B cell (primary cell): Measurements from ENCODE around the gene ATAT1. TPM values are rescaled to one million over a fixed set of nuclear protein-coding genes. Genes with fewer than 3 reads are reported as not detected.

ENCODE experiments used
- ATAC-seq: fragments of 200-7000 bp; cut with Tn5 transposase; one replicate; pipeline ENCODE4 v1.10.0; 2021; ENCODE audit warnings: low read depth, mild to moderate bottlenecking, moderate number of reproducible peaks, moderate library complexity
- CTCF ChIA-PET: fragments of 350-600 bp; sonication (Branson Sonifier 250); formaldehyde crosslinking; loops from one replicate; lab custom pipeline; 2021; ENCODE audit warnings: antibody characterized with exemption, inconsistent platforms; lab: Charles Lee
- POLR2A ChIA-PET: fragments of 350-600 bp; sonication (Branson Sonifier 250); formaldehyde crosslinking; loops from one replicate; lab custom pipeline; 2021; ENCODE audit warnings: antibody characterized with exemption; lab: Charles Lee
- DNase-seq: peaks from one replicate; pipeline ENCODE4 v3.0.0; 2013
- H2AFZ ChIP-seq: 2 replicates; pipeline ENCODE4 v1.6.1; 2012; ENCODE audit warnings: mild to moderate bottlenecking, low read depth, low read length; ENCODE audit not compliant: insufficient read depth, poor library complexity, severe bottlenecking
- H3K27ac ChIP-seq, 2 donors: 1 replicate in 1 of 2; 2 replicates in 1 of 2; pipeline ENCODE4 v1.5.1; 2012 to 2013; ENCODE audit warnings: low read length in 2 of 2, mild to moderate bottlenecking in 2 of 2, moderate library complexity in 1 of 2
- H3K27me3 ChIP-seq, 4 experiments: fragments of 200-600 bp in 1 of 4; sonication (generic) in 1 of 4; replicated peaks in 1 of 4; 1 replicate in 2 of 4; 2 replicates in 2 of 4; pipeline versions ENCODE4 v1.6.1 to v1.7.0; 2013 to 2016; ENCODE audit warnings: low read length in 3 of 4, mild to moderate bottlenecking in 2 of 4, mixed read lengths in 1 of 4, moderate library complexity in 1 of 4; ENCODE audit not compliant: insufficient read depth in 4 of 4, control insufficient read depth in 3 of 4; ENCODE audit errors: control extremely low read depth in 1 of 4
- H3K36me3 ChIP-seq, 2 experiments: replicated peaks in 1 of 2; 1 replicate in 1 of 2; 2 replicates in 1 of 2; pipeline versions ENCODE4 v1.6.1 to v1.7.1; 2013; ENCODE audit warnings: low read length in 1 of 2; ENCODE audit not compliant: insufficient read depth in 2 of 2, control insufficient read depth in 1 of 2; ENCODE audit errors: control extremely low read depth in 1 of 2, extremely low read depth in 1 of 2
- H3K4me1 ChIP-seq, 2 donors: fragments of 200-600 bp in 1 of 2; sonication (generic) in 1 of 2; 1 replicate in 1 of 2; 2 replicates in 1 of 2; pipeline versions ENCODE4 v1.5.1 to v1.6.1; 2013 to 2017; ENCODE audit warnings: low read length in 2 of 2; ENCODE audit not compliant: control insufficient read depth in 2 of 2, insufficient read depth in 2 of 2
- H3K4me2 ChIP-seq: replicated peaks from 2 replicates; pipeline ENCODE3; 2012; ENCODE audit warnings: mild to moderate bottlenecking, low read depth, low read length; ENCODE audit not compliant: poor library complexity, severe bottlenecking
- H3K4me3 ChIP-seq, 5 experiments: fragments of 200-600 bp in 1 of 5; sonication (generic) in 1 of 5; 1 replicate in 3 of 5; 2 replicates in 2 of 5; pipeline versions ENCODE4 v1.5.1 to v1.7.0; 2011 to 2016; ENCODE audit warnings: low read length in 4 of 5, mild to moderate bottlenecking in 4 of 5, low read depth in 2 of 5, control low read depth in 1 of 5, moderate library complexity in 1 of 5; ENCODE audit not compliant: insufficient read depth in 1 of 5; ENCODE audit errors: control extremely low read depth in 1 of 5, extremely low read depth in 1 of 5
- H3K79me2 ChIP-seq: fragments of 200-600 bp; sonication (generic); one replicate; pipeline ENCODE4 v1.6.0; 2016; ENCODE audit warnings: low read length; ENCODE audit not compliant: control insufficient read depth, insufficient read depth
- H3K9ac ChIP-seq: fragments of 200-600 bp; sonication (generic); 2 replicates; pipeline ENCODE4 v1.6.1; 2017; ENCODE audit warnings: mild to moderate bottlenecking, low read length, moderate library complexity
- H3K9me3 ChIP-seq, 3 donors: one replicate each; pipeline versions ENCODE4 v1.6.1 to v1.7.1; 2013; ENCODE audit warnings: low read length in 2 of 3; ENCODE audit not compliant: control insufficient read depth in 2 of 3, insufficient read depth in 1 of 3; ENCODE audit errors: control extremely low read depth in 1 of 3
- H4K20me1 ChIP-seq: 2 replicates; pipeline ENCODE4 v1.6.0; 2012; ENCODE audit warnings: mild to moderate bottlenecking, low read length; ENCODE audit not compliant: insufficient read depth, control insufficient read depth, poor library complexity, severe bottlenecking
- H3K27ac Mint-ChIP-seq: one replicate; pipeline ENCODE4 v1.8.0; 2021; ENCODE audit warnings: mixed read lengths
- H3K27me3 Mint-ChIP-seq: one replicate; pipeline ENCODE4 v1.8.0; 2021; ENCODE audit warnings: mixed read lengths
- H3K4me1 Mint-ChIP-seq: one replicate; pipeline ENCODE4 v1.8.0; 2021; ENCODE audit warnings: mixed read lengths
- H3K4me3 Mint-ChIP-seq: one replicate; pipeline ENCODE4 v1.8.0; 2021; ENCODE audit warnings: mixed read lengths
- H3K9me3 Mint-ChIP-seq: one replicate; pipeline ENCODE4 v1.8.0; 2022; ENCODE audit warnings: mixed read lengths; ENCODE audit not compliant: insufficient read depth
- EZH2 ChIP-seq: IDR thresholded peaks from 2 replicates; pipeline ENCODE4 v1.6.1; 2012; ENCODE audit warnings: borderline replicate concordance, low read depth, mild to moderate bottlenecking, moderate library complexity, low read length; ENCODE audit not compliant: insufficient read depth, poor library complexity, severe bottlenecking
- WGBS: methylation state at CpG from one replicate; pipeline ENCODE4 v1.1.5; 2013; ENCODE audit warnings: missing lambda C conversion rate; ENCODE audit not compliant: insufficient coverage; 5-methylcytosine and 5-hydroxymethylcytosine counted together
- intact Hi-C: fragments of 100-400 bp; cut with micrococcal nuclease; formaldehyde crosslinking; loops from one replicate; pipeline ENCODE4 v1.10.0; 2022
- polyA plus RNA-seq: library from polyadenylated mRNA; depleted of rRNA; stranded (reverse); fragments of >200 nt; gene quantifications from 2 replicates; pipeline ENCODE4 v1.2.3, GENCODE V29; 2012
- total RNA-seq, 2 donors: library from RNA; stranded (reverse); fragments of 120-200 nt in 1 of 2; gene quantifications; 1 replicate in 1 of 2; 2 replicates in 1 of 2; pipeline versions ENCODE4 v1.2.3 to v1.2.4, GENCODE V29; 2013 to 2022
- TF ChIP-seq, protein P1 (sequence below): fragments of 200-600 bp; IDR thresholded peaks from one replicate; pipeline ENCODE4 v1.8.0; 2022; ENCODE audit warnings: antibody characterized with exemption, mild to moderate bottlenecking

Gene ATAT1
- total and polyA plus RNA-seq, 2 donors (not counting 1 experiment from before 2014, with no cell fraction given): 15.7 to 21.5 TPM

DNA sequence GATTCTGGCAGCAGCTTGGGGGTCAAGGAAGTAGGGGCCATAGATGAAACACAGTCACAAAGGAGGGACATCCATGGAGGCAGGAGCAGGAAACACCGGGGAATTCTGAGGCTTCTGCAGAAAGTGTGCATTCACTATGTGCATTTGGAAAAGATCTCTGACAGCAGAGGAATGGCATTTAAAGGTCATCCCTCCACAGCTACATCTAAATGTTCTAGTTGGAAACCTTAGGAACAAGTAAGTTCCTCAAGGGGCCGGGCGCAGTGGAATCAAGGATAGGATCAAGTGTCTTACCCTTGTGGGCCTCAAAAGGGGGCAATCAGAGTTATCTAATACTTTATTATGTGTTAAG, 29.0 kb downstream of the ATAT1 start:
- no peaks in the 10 kb centered on the region for H3K27me3 Mint-ChIP-seq
- no peak for DNase-seq
- no peak overlapping the region for H3K4me3 Mint-ChIP-seq
- WGBS: no CpG with 5 or more reads among the region's 3 CpGs
- Histone ChIP-seq H3K27me3 (no peaks in the 10 kb centered on the region), H3K4me2 (no peak overlapping the region), H3K4me3 (no peak overlapping the region), H3K36me3 (peaks cover 2 to 86% of the 10 kb centered on the region in 2 experiments), H2AFZ (no peak overlapping the region), H3K27ac (no peak overlapping the region), H4K20me1 (no peaks in the 10 kb centered on the region), H3K79me2 (peaks cover 5% of the 10 kb centered on the region), H3K9me3 (no peaks in the 10 kb centered on the region), H3K9ac (no peak overlapping the region), H3K4me1 (peaks cover 0 to 5% of the 10 kb centered on the region in 2 donors)
- CTCF ChIA-PET: interaction anchor here (0.9 kb wide), 1 partner anchor 66 kb away, joined by 3 read pairs; no protein-coding TSS in a partner anchor
- intact Hi-C loops: no loop called here
- no peak for TF ChIP-seq EZH2
- TF ChIP-seq, protein P1, sequence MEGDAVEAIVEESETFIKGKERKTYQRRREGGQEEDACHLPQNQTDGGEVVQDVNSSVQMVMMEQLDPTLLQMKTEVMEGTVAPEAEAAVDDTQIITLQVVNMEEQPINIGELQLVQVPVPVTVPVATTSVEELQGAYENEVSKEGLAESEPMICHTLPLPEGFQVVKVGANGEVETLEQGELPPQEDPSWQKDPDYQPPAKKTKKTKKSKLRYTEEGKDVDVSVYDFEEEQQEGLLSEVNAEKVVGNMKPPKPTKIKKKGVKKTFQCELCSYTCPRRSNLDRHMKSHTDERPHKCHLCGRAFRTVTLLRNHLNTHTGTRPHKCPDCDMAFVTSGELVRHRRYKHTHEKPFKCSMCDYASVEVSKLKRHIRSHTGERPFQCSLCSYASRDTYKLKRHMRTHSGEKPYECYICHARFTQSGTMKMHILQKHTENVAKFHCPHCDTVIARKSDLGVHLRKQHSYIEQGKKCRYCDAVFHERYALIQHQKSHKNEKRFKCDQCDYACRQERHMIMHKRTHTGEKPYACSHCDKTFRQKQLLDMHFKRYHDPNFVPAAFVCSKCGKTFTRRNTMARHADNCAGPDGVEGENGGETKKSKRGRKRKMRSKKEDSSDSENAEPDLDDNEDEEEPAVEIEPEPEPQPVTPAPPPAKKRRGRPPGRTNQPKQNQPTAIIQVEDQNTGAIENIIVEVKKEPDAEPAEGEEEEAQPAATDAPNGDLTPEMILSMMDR: no peak
- POLR2A ChIA-PET: no interaction called here
- ATAC-seq: no peak
- H3K27ac Mint-ChIP-seq: peak overlapping the region; percentile 23
- no peaks in the 10 kb centered on the region for H3K9me3 Mint-ChIP-seq
- peaks cover 5% of the 10 kb centered on the region for H3K4me1 Mint-ChIP-seq

DNA sequence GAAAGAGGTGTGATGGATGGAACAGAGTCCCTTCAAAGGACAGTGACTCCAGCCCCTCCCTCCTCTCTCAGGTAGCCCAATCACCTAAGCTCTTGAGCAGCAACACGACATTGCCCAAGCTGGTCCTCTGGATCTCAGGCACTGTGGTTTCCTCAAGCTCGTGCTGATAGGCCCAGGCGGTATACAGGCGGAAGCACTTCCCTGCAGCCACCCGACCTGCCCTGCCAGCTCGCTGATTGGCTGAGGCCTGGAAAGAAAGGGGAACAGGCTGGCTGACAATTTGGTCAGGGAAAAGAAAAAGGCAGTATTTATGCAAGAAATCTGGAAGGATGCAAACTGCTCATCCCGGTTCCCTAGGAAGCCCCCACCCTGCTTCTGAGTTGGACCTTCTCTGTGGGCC, 29.8 kb downstream of the ATAT1 start:
- H3K9me3 ChIP-seq: no peaks in the 10 kb centered on the region
- H3K4me2 ChIP-seq: no peak overlapping the region
- H3K9me3 Mint-ChIP-seq: no peaks in the 10 kb centered on the region
- H3K36me3 ChIP-seq: peaks cover 5 to 86% of the 10 kb centered on the region in 2 experiments
- no peaks in the 10 kb centered on the region for H4K20me1 ChIP-seq
- DNase-seq (no peak), ATAC-seq (no peak)
- H3K4me3 ChIP-seq: no peak overlapping the region
- H3K79me2 ChIP-seq: peaks cover 5% of the 10 kb centered on the region
- no peaks in the 10 kb centered on the region for H3K4me1 Mint-ChIP-seq
- no peak overlapping the region for H3K27ac ChIP-seq
- H3K4me1 ChIP-seq: no peaks in the 10 kb centered on the region
- WGBS: 91% methylated on average over 7 of the region's 7 CpGs
- TF ChIP-seq, protein P1: no peak
- no peak for TF ChIP-seq EZH2
- intact Hi-C loops: no loop called here
- H3K9ac ChIP-seq: no peak overlapping the region
- no peak overlapping the region for H3K27ac Mint-ChIP-seq
- no peak overlapping the region for H2AFZ ChIP-seq
- ChIA-PET POLR2A (no interaction called here), CTCF (interaction anchor here (0.9 kb wide), 1 partner anchor 65 kb away, joined by 3 read pairs; no protein-coding TSS in a partner anchor)
- no peaks in the 10 kb centered on the region for H3K27me3 ChIP-seq
- H3K4me3 Mint-ChIP-seq: no peak overlapping the region
- no peaks in the 10 kb centered on the region for H3K27me3 Mint-ChIP-seq
